HEK293T (cell line): Measurements from ENCODE around the gene ZNF609.

Source experiments
- BHLHE40 ChIP-seq: fragments of 450-650 bp; IDR thresholded peaks from 2 replicates; pipeline ENCODE4 v1.6.1; 2016; ENCODE audit warnings: mild to moderate bottlenecking, moderate library complexity, borderline replicate concordance
- FOXM1 ChIP-seq: fragments of 450-650 bp; IDR thresholded peaks from 2 replicates; pipeline ENCODE4 v1.6.1; 2017; ENCODE audit warnings: mild to moderate bottlenecking, borderline replicate concordance
- NFRKB ChIP-seq: fragments of 450-650 bp; IDR thresholded peaks from 2 replicates; pipeline ENCODE4 v1.6.1; 2016; ENCODE audit warnings: mild to moderate bottlenecking, moderate library complexity

GRCh38 chr15:64443747-64444621 lies 16.4 kb upstream of the ZNF609 start:
- TF ChIP-seq BHLHE40 (no peak), FOXM1 (no peak), NFRKB (no peak)
